Measurements from ENCODE around the gene GSN. TPM values are rescaled to one million over a fixed set of nuclear protein-coding genes. Genes with fewer than 3 reads are reported as not detected.

The GSN gene
- polyA plus RNA-seq, 6 donors from 2014 or later, result 3.3 to 13.5 (median 8.0) TPM

GRCh38 chr9:121299467-121300282 lies 31.7 kb downstream of the GSN start:
- Mint-ChIP-seq H3K27me3 (peaks cover 5 to 9% (median 9%) of the 10 kb centered on the region in 3 donors), H3K36me3 (peaks cover 0 to 8% of the 10 kb centered on the region in 2 donors), H3K4me3 (peak overlapping the region; percentile 86 to 93 (median 91)), H3K4me1 (peaks cover 20 to 29% (median 27%) of the 10 kb centered on the region in 3 donors), H3K9me3 (no peaks in the 10 kb centered on the region), H3K27ac (peak overlapping the region in 5 of 6 donors; percentile 74 to 92 (median 88))
- ATAC-seq (ENCODE audit: low read depth in 2 of 2), result peak; percentile 67 to 75
- peak; percentile 25 for DNase-seq

GRCh38 chr9:121300283-121301119 lies 32.5 kb downstream of the GSN start:
- ATAC-seq (ENCODE audit: low read depth in 2 of 2), result no peak

GRCh38 chr9:121301881-121302286 lies 33.9 kb downstream of the GSN start:
- DNase-seq, result no peak
- Mint-ChIP-seq H3K4me3 (no peak overlapping the region), H3K4me1 (peaks cover 20 to 29% (median 27%) of the 10 kb centered on the region in 3 donors), H3K36me3 (peaks cover 0 to 9% of the 10 kb centered on the region in 2 donors), H3K27ac (no peak overlapping the region), H3K27me3 (peaks cover 5 to 9% (median 9%) of the 10 kb centered on the region in 3 donors), H3K9me3 (no peaks in the 10 kb centered on the region)
- ATAC-seq (ENCODE audit: low read depth in 2 of 2), result no peak

More at GRCh38 chr9:121300283-121301119, 32.5 kb downstream of the GSN start:
- Mint-ChIP-seq H3K27me3 (peaks cover 5 to 9% (median 9%) of the 10 kb centered on the region in 3 donors), H3K4me1 (peaks cover 20 to 29% (median 27%) of the 10 kb centered on the region in 3 donors), H3K36me3 (peaks cover 0 to 9% of the 10 kb centered on the region in 2 donors), H3K9me3 (no peaks in the 10 kb centered on the region), H3K27ac (peak overlapping the region in 5 of 6 donors; percentile 74 to 92 (median 88)), H3K4me3 (peak overlapping the region; percentile 86 to 93 (median 90))
- no peak for DNase-seq

GRCh38 chr9:121302341-121302740 lies 34.4 kb downstream of the GSN start:
- Mint-ChIP-seq H3K27ac (no peak overlapping the region), H3K4me3 (no peak overlapping the region)
- ATAC-seq (ENCODE audit: low read depth in 2 of 2), result no peak

GRCh38 chr9:121302786-121303185 lies 34.8 kb downstream of the GSN start:
- peaks cover 2 to 12% of the 10 kb centered on the region in 2 donors for H3K36me3 Mint-ChIP-seq
- peaks cover 20 to 27% (median 27%) of the 10 kb centered on the region in 3 donors for H3K4me1 Mint-ChIP-seq
- peaks cover 5 to 9% (median 9%) of the 10 kb centered on the region in 3 donors for H3K27me3 Mint-ChIP-seq
- ATAC-seq (ENCODE audit: low read depth in 2 of 2) (no peak), DNase-seq (no peak)
- H3K9me3 Mint-ChIP-seq, result no peaks in the 10 kb centered on the region
- peak overlapping the region in 1 of 6 donors; percentile 75 for H3K27ac Mint-ChIP-seq
- peak overlapping the region in 1 of 8 donors; percentile 33 for H3K4me3 Mint-ChIP-seq

More at GRCh38 chr9:121302341-121302740, 34.4 kb downstream of the GSN start:
- H3K9me3 Mint-ChIP-seq, result no peaks in the 10 kb centered on the region
- DNase-seq, result no peak
- peaks cover 20 to 28% (median 27%) of the 10 kb centered on the region in 3 donors for H3K4me1 Mint-ChIP-seq
- H3K36me3 Mint-ChIP-seq, result peaks cover 0 to 9% of the 10 kb centered on the region in 2 donors
- peaks cover 5 to 9% (median 9%) of the 10 kb centered on the region in 3 donors for H3K27me3 Mint-ChIP-seq

- no peaks in the 10 kb centered on the region for H3K9me3 Mint-ChIP-seq
These were observed 35.8 kb downstream of the GSN start for GRCh38 chr9:121303456-121304451.

GRCh38 chr9:121304707-121305106 lies 36.7 kb downstream of the GSN start:
- no peaks in the 10 kb centered on the region for H3K9me3 Mint-ChIP-seq
- H3K27me3 Mint-ChIP-seq, result peaks cover 5 to 9% (median 9%) of the 10 kb centered on the region in 3 donors
- ATAC-seq (ENCODE audit: low read depth in 2 of 2) (no peak), DNase-seq (no peak)
- H3K4me3 Mint-ChIP-seq, result no peak overlapping the region
- peaks cover 6 to 18% of the 10 kb centered on the region in 2 donors for H3K36me3 Mint-ChIP-seq
- peaks cover 9 to 12% (median 11%) of the 10 kb centered on the region in 3 donors for H3K4me1 Mint-ChIP-seq
- H3K27ac Mint-ChIP-seq, result no peak overlapping the region

More at GRCh38 chr9:121303456-121304451, 35.8 kb downstream of the GSN start:
- Mint-ChIP-seq H3K4me1 (peaks cover 12 to 18% (median 18%) of the 10 kb centered on the region in 3 donors), H3K27ac (peak overlapping the region in 3 of 6 donors; percentile 33 to 48 (median 47)), H3K27me3 (peaks cover 5 to 9% (median 9%) of the 10 kb centered on the region in 3 donors), H3K36me3 (peaks cover 4 to 15% of the 10 kb centered on the region in 2 donors), H3K4me3 (no peak overlapping the region)
- DNase-seq, result no peak
- no peak for ATAC-seq (ENCODE audit: low read depth in 2 of 2)

- Mint-ChIP-seq H3K36me3 (peaks cover 9 to 24% of the 10 kb centered on the region in 2 donors), H3K4me3 (no peak overlapping the region), H3K27me3 (peaks cover 0 to 3% (median 3%) of the 10 kb centered on the region in 3 donors), H3K4me1 (peaks cover 3 to 6% (median 5%) of the 10 kb centered on the region in 3 donors), H3K27ac (no peak overlapping the region), H3K9me3 (no peaks in the 10 kb centered on the region)
- ATAC-seq (ENCODE audit: low read depth in 2 of 2) (no peak), DNase-seq (no peak)
These were observed 37.5 kb downstream of the GSN start for GRCh38 chr9:121305269-121305994.

GRCh38 chr9:121307976-121308375 lies 40.0 kb downstream of the GSN start:
- H3K27me3 Mint-ChIP-seq, result no peaks in the 10 kb centered on the region
- H3K36me3 Mint-ChIP-seq, result peaks cover 26 to 28% of the 10 kb centered on the region in 2 donors
- H3K4me1 Mint-ChIP-seq, result no peaks in the 10 kb centered on the region
- H3K9me3 Mint-ChIP-seq, result no peaks in the 10 kb centered on the region
- H3K27ac Mint-ChIP-seq, result peak overlapping the region in 2 of 6 donors; percentile 22 to 37
- DNase-seq, result no peak
- no peak for ATAC-seq (ENCODE audit: low read depth in 2 of 2)
- no peak overlapping the region for H3K4me3 Mint-ChIP-seq

GRCh38 chr9:121308765-121309164 lies 40.8 kb downstream of the GSN start:
- peaks cover 32% of the 10 kb centered on the region in 2 donors for H3K36me3 Mint-ChIP-seq
- H3K27me3 Mint-ChIP-seq, result no peaks in the 10 kb centered on the region
- no peak overlapping the region for H3K27ac Mint-ChIP-seq
- no peaks in the 10 kb centered on the region for H3K9me3 Mint-ChIP-seq
- ATAC-seq (ENCODE audit: low read depth in 2 of 2), result no peak
- H3K4me3 Mint-ChIP-seq, result no peak overlapping the region
- no peak for DNase-seq
- no peaks in the 10 kb centered on the region for H3K4me1 Mint-ChIP-seq

- Mint-ChIP-seq H3K27ac (no peak overlapping the region), H3K36me3 (peaks cover 32 to 34% of the 10 kb centered on the region in 2 donors), H3K27me3 (no peaks in the 10 kb centered on the region), H3K4me3 (no peak overlapping the region), H3K4me1 (no peaks in the 10 kb centered on the region), H3K9me3 (no peaks in the 10 kb centered on the region)
- ATAC-seq (ENCODE audit: low read depth in 2 of 2), result no peak
- DNase-seq, result no peak
These were observed 41.2 kb downstream of the GSN start for GRCh38 chr9:121309171-121309570.

Measured in naive B cell (primary cell).